Spinal cord (tissue), 4 donors: ENCODE results near the gene SERPINB5. TPM values are rescaled to one million over a fixed set of nuclear protein-coding genes. Genes with fewer than 3 reads are reported as not detected.

ENCODE experiments used
- polyA plus RNA-seq, 2 donors: library from polyadenylated mRNA; unstranded; fragments of 120-200 nt; gene quantifications; one replicate each; pipeline ENCODE4 v1.2.1, GENCODE V29; 2013; ENCODE audit not compliant: insufficient read length in 2 of 2
- total RNA-seq, 2 donors: library from RNA; depleted of rRNA in 1 of 2; stranded (reverse); fragments of 120-200 nt in 1 of 2; fragments of >200 nt in 1 of 2; gene quantifications; one replicate each; pipeline versions ENCODE4 v1.2.3 to v1.2.4, GENCODE V29; 2013 to 2014

The SERPINB5 gene
- total and polyA plus RNA-seq, 4 donors, result 0.20 TPM; not detected in 3

Other genes with a start within 250 kb of the SERPINB5 start
- 10 to 100 TPM; 14.4 to 34.4 TPM for gene BCL2, start 157.2 kb upstream of the SERPINB5 start, total RNA-seq
- gene BCL2, start 157.2 kb upstream of the SERPINB5 start, polyA plus RNA-seq, result 10 to 100 TPM; 19.4 to 28.1 TPM
- 10 to 100 TPM; 31.3 to 31.5 TPM for gene KDSR, start 109.8 kb upstream of the SERPINB5 start, total RNA-seq
- gene KDSR, start 109.8 kb upstream of the SERPINB5 start, polyA plus RNA-seq, result 10 to 100 TPM; 33.8 to 39.1 TPM
- gene VPS4B, start 54.5 kb upstream of the SERPINB5 start, total RNA-seq, result 10 to 100 TPM; 40.6 to 60.3 TPM
- gene VPS4B, start 54.5 kb upstream of the SERPINB5 start, polyA plus RNA-seq, result 10 to 100 TPM; 32.6 to 38.1 TPM
- not detected for gene SERPINB12, start 65.4 kb downstream of the SERPINB5 start, total RNA-seq
- not detected for gene SERPINB12, start 65.4 kb downstream of the SERPINB5 start, polyA plus RNA-seq
- gene SERPINB13, start 110.4 kb downstream of the SERPINB5 start, total RNA-seq, result not detected
- not detected for gene SERPINB13, start 110.4 kb downstream of the SERPINB5 start, polyA plus RNA-seq
- not detected for gene SERPINB4, start 167.3 kb downstream of the SERPINB5 start, total RNA-seq
- not detected for gene SERPINB4, start 167.3 kb downstream of the SERPINB5 start, polyA plus RNA-seq
- gene SERPINB3, start 184.9 kb downstream of the SERPINB5 start, total RNA-seq, result not detected
- not detected for gene SERPINB3, start 184.9 kb downstream of the SERPINB5 start, polyA plus RNA-seq
- gene SERPINB11, start 226.0 kb downstream of the SERPINB5 start, total RNA-seq, result not detected
- not detected for gene SERPINB11, start 226.0 kb downstream of the SERPINB5 start, polyA plus RNA-seq